ENCODE measurements around the gene SEMA4D.

The SEMA4D gene

DNA sequence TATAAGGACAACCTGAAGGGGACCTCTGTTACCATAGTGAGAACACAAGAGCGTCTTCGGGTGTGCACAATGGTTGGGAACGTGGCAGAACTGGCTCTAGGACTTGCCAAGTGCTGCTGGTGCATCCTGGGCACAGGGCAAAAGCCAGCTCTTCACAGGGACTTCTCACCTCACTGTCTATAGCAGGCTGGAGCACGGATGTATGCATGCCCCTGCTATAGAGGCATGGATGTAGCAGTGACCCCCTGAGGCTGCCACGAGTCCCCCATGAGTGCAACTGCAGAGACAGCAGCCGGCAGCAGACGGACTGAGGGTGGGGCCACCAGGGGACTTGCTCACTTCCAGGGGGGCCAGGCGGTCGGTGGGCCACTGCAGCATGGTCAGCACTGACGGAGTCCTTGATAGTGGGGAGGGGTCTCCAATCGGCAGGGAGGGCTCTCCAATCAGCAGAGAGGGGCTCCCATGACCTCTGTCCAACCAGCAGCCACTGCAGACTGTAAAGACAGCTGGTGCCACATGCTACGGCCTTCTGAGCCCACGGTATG is 64.9 kb downstream of the SEMA4D start:
- Histone ChIP-seq H3K27me3 (no peaks in the 10 kb centered on the region), H3K27ac (peak overlapping the region; percentile 44), H3K36me3 (peaks cover 40% of the 10 kb centered on the region), H3K4me3 (ENCODE audit: low read depth in 1 of 2, low read length in 1 of 2) (no peak overlapping the region), H3K4me1 (ENCODE audit: control insufficient read depth in 1 of 2, insufficient read depth in 1 of 2, low read depth in 1 of 2, low read length in 1 of 2) (peaks cover 45 to 59% of the 10 kb centered on the region in 2 experiments), H3K9me3 (no peaks in the 10 kb centered on the region)
- TF ChIP-seq, protein P1, sequence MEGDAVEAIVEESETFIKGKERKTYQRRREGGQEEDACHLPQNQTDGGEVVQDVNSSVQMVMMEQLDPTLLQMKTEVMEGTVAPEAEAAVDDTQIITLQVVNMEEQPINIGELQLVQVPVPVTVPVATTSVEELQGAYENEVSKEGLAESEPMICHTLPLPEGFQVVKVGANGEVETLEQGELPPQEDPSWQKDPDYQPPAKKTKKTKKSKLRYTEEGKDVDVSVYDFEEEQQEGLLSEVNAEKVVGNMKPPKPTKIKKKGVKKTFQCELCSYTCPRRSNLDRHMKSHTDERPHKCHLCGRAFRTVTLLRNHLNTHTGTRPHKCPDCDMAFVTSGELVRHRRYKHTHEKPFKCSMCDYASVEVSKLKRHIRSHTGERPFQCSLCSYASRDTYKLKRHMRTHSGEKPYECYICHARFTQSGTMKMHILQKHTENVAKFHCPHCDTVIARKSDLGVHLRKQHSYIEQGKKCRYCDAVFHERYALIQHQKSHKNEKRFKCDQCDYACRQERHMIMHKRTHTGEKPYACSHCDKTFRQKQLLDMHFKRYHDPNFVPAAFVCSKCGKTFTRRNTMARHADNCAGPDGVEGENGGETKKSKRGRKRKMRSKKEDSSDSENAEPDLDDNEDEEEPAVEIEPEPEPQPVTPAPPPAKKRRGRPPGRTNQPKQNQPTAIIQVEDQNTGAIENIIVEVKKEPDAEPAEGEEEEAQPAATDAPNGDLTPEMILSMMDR (IDR thresholded peaks at IDR 0.05) = no peak

GRCh38 chr9:89431930-89432725 is 65.8 kb downstream of the SEMA4D start:
- Histone ChIP-seq H3K4me3 (ENCODE audit: low read depth in 1 of 2, low read length in 1 of 2) (no peak overlapping the region), H3K36me3 (peaks cover 48% of the 10 kb centered on the region), H3K4me1 (ENCODE audit: control insufficient read depth in 1 of 2, insufficient read depth in 1 of 2, low read depth in 1 of 2, low read length in 1 of 2) (peaks cover 40 to 59% of the 10 kb centered on the region in 2 experiments), H3K27me3 (no peaks in the 10 kb centered on the region), H3K9me3 (no peaks in the 10 kb centered on the region), H3K27ac (peak overlapping the region; percentile 44)
- TF ChIP-seq, protein P1 (IDR thresholded peaks at IDR 0.05) = no peak

DNA sequence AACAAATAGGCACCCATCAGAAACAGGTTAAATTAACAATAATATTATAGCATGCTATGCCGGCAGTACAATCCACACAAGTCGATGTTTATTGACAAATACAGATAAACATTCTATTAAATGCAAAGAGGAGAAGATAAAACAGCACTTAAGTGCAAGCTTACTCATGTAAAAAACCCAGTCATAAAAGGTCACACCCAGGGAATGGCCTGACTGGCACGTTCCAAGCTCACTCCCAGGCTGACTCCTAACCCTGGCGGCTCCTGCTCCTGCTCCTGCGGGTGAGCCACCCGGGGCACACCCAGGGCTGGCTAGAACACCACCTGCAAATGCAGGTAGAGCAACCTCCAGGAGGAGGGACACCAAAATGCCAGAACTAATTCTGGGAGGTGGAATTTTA is 66.9 kb downstream of the SEMA4D start:
- H3K4me1 ChIP-seq (ENCODE audit: control insufficient read depth in 1 of 2, insufficient read depth in 1 of 2, low read depth in 1 of 2, low read length in 1 of 2) = peaks cover 40 to 59% of the 10 kb centered on the region in 2 experiments
- TF ChIP-seq, protein P1 (IDR thresholded peaks at IDR 0.05) = no peak
- H3K9me3 ChIP-seq = no peaks in the 10 kb centered on the region

GRCh38 chr9:89428901-89429890 is 68.7 kb downstream of the SEMA4D start:
- TF ChIP-seq, protein P1 (IDR thresholded peaks at IDR 0.05) = no peak
- Histone ChIP-seq H3K4me3 (ENCODE audit: low read depth in 1 of 2, low read length in 1 of 2) (no peak overlapping the region), H3K27me3 (no peaks in the 10 kb centered on the region), H3K9me3 (no peaks in the 10 kb centered on the region), H3K36me3 (peaks cover 35% of the 10 kb centered on the region), H3K4me1 (ENCODE audit: control insufficient read depth in 1 of 2, insufficient read depth in 1 of 2, low read depth in 1 of 2, low read length in 1 of 2) (peaks cover 45 to 62% of the 10 kb centered on the region in 2 experiments), H3K27ac (peak overlapping the region; percentile 54)

More for the DNA sequence above, 66.9 kb downstream of the SEMA4D start:
- Histone ChIP-seq H3K36me3 (peaks cover 38% of the 10 kb centered on the region), H3K4me3 (ENCODE audit: low read depth in 1 of 2, low read length in 1 of 2) (no peak overlapping the region), H3K27me3 (no peaks in the 10 kb centered on the region), H3K27ac (peak overlapping the region; percentile 47)

GRCh38 chr9:89428222-89428761 is 69.6 kb downstream of the SEMA4D start:
- Histone ChIP-seq H3K9me3 (no peaks in the 10 kb centered on the region), H3K4me1 (ENCODE audit: control insufficient read depth in 1 of 2, insufficient read depth in 1 of 2, low read depth in 1 of 2, low read length in 1 of 2) (peaks cover 45 to 62% of the 10 kb centered on the region in 2 experiments), H3K36me3 (peaks cover 26% of the 10 kb centered on the region), H3K4me3 (ENCODE audit: low read depth in 1 of 2, low read length in 1 of 2) (no peak overlapping the region), H3K27ac (no peak overlapping the region), H3K27me3 (no peaks in the 10 kb centered on the region)
- TF ChIP-seq, protein P1 (IDR thresholded peaks at IDR 0.05) = no peak

Data from neutrophil (primary cell).